Measurements from ENCODE around the gene SCYGR1.
"Not testable (repeated sequence)": the region's sequence is repeated elsewhere in the genome, so short reads cannot be mapped to it uniquely, and the experiment has no call there.

SCYGR1 gene

DNA sequence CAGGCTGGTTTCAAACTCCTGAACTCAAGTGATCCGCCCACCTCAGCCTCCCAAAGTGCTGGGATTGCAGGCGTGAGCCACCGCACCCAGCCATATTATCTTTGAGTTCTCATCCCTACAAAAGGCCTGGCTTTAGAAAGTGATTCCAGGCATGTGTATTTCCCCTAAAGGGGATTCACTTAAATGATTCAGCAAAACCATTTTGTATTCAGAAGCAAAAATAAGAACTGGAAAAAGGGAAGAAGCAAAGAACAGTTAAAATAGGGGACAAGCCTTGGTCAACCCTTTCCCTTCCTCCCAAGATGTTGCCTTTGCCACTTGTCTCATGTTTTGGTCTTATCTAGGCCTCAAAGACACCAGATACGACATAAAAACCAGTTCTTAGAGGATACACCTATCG lies 19.2 kb downstream of the SCYGR1 start:
- DNase-seq = no peak

DNA sequence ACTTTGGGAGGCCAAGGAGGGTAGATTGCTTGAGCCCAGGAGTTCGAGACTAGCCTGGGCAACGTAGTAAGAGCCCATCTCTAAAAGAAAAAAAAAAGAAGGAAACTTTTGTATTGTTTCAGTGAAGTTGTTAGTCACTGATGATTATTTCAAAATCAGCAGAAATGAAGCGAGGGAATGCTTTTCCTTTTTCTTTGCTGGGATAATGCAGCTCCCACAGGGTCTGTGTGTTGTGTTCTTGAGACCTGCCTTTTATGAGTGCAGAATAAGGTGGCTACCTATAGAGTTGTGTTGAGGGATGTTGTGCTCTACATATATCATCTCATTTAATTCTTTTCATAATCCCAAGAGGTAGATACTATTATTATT lies 20.3 kb downstream of the SCYGR1 start:
- no peak for DNase-seq

DNA sequence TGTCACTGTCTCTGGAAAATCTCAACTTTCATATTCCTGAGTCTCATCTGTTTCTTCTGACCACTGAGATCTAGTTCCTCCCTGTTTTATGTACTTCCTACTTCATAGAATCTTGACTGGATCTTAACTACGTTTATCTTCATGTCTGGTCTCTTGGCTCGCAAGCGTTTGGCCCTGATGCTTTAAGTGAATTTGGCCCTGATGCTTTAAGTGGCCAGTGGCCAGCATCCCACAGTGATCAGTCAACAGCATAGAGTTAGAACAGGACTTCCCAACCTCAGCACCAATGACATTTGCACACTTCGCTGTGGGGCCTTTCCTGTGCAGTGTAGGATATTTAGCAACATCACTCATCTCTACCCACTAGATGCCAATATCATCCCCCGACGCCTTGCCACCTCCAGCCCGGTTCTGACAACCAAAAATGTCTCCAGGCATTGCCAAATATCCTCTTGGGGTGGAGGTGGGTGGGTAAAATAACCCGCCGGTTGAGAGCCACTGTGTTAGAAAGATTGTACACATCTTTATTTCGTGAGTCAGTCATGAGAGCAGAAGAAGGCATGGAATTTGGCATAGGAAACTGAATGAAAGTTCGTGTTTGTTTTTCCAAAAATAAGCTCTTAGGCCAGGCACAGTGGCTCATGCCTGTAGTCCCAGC lies 20.9 kb downstream of the SCYGR1 start:
- DNase-seq = no peak

DNA sequence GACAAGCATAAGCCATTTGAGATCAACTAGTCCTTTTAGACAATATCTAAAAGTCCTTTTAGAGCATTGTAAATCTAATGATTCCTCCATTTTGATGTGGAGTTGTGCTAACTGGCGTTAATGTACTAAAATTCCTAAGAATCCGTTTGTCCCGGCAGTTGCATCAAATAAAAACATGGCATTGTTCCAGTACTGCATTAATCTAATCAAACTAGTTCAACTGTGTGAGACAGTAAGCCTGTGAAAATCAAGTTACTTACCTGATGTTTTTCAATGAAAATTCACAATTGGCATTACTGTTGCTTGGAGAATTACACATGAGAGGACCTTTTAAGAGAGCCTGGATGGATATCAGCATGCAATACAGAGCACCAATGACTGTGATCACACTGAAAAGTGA lies 21.9 kb downstream of the SCYGR1 start:
- DNase-seq = no peak

DNA sequence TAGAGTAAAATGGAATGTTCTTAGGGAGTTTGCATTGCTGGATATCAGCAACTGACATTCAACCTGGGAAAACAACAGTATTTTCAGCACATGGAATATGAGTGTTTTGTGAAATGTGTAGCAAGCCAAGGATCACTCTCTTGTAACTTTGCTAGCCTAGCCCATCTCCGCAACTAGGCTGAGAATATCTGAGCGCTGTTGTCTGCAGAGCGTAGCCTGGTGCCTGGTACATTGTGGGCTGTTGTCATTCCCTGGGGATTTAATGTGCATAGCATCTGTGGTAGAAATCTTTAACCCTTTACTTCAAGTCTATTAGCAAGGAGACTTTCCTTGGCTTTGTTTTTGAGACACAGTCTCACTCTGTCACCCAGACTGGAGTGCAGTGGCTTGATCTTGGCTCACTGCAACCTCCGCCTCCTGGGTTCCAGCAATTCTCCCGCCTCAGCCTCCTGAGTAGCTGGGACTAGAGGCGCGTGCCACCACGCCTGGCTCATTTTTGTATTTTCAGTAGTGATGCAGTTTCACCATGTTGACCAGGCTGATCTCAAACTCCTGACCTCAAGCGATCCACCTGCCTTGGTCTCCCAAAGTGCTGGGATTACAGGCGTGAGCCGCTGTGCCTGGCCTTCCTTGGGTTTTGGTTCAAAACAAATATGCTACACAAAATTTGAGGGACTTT lies 23.0 kb downstream of the SCYGR1 start:
- DNase-seq = not testable (repeated sequence)

DNA sequence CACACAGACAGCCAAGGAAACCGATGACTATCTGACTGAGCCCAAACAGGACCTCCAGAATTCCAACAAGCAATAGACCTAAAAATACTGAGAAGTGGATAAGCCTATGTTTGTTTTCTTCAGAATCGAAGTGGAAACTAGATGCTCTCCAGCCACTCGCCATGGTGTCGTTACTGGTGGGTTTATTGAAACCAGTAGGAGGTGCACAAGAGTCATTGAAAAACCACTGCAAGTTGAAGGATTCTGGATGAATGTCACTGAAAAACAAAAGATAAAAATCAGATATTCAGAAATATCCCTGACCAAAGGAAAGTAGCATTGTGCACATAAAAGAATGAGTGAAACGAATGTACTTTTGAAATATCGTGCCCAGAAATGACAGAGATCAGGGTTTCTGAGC lies 24.0 kb downstream of the SCYGR1 start:
- no peak for DNase-seq

DNA sequence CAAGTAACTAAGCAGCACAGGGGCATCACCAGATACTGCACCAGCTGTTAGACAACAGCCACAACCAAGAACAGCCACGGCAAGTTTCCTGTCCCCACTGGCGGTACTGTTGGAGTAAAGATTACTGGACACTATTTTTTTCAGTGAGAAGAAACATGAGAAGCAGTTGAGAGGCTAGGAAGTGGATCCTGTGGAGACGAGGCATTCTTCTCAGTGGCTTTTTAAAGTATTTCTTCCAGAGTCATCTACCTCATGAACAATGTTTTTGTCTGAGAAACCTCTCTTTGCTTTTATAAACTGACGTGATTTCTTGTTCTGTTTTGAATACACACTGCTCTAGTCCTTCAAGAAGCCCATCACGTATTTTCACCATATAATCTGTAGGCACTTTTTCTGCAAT lies 27.4 kb downstream of the SCYGR1 start:
- no peak for DNase-seq

DNA sequence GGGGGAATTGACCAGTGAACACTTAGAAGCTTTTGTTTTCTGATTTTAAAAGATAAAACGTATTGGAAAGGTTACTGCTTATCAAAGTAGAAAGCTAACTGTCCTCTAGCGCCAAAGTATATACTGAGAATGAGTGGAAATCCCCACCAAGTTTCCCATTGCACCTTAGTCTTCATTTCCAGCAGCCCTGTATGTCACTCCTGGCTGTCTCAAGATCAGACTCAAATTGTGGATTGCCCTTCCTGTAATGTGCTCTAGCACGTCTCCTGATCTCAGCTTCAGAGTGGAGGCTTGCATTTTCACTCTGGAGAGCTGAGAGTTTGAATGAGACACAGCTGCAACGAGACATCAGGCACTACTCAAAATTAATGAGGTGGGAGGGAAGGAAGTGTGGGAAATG lies 36.1 kb downstream of the SCYGR1 start:
- DNase-seq = no peak

DNA sequence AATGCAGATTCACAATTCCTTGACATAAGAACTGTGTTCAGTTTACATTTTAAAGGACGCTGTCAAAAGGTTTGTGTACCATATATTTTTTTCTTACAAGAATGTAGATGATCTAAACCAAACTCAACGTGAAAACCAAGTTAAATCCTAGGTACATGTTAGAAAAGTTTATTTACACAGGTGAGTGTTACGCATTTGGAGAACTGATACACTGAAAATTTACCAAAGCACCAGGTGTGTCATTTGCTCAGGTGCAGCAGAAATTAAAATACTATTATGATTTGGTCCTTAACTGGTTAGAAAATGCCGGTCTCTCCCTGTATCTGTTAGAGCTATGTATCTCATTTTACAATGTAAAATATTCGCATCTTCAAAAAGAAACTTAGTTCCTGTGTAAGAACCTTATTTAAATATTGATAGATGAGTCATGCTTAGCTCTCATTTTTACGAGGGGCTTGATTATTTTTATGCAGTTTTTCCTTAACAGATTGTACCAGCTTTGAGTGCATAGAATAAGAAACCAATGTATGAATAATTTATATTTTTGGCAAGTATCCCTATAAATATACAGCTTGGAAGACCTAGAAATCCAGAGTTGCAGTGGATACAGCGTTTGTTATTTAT lies 37.6 kb downstream of the SCYGR1 start:
- DNase-seq = no peak

DNA sequence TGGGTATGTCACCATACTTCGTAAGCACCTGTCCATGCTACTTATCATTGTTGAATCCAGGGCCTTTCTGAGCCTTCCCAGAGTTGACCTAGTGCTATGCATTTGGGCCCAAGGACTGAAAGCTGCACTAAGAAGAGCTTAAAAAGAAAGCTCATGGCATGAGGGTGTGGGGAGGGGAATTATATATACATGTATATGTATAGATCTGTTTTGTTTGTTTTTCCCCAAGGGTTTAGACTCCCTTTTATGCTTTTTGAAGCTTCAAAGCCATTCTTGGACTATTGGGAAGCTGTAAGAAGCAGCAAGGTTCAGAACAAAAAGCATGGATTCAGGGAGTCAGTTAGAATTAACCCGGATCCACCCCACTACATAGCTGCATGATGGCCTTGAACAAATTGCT lies 39.4 kb downstream of the SCYGR1 start:
- DNase-seq = no peak

DNA sequence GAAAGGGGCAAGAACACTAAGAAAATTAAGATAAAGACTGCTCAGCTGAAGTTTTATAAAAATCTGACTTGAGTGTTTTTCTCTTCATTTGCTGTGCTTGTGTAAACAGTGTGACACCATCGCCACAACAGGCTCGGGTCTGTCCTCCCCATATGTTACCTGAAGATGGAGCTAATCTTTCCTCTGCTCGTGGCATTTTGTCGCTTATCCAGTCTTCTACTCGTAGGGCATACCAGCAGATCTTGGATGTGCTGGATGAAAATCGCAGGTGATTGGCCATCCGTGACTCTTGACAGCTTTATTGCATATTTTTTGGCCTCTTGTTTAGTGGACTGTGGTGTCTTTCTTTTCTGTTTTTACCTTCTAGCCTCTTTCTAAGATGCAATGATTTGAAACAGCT lies 40.6 kb downstream of the SCYGR1 start:
- DNase-seq = no peak

DNA sequence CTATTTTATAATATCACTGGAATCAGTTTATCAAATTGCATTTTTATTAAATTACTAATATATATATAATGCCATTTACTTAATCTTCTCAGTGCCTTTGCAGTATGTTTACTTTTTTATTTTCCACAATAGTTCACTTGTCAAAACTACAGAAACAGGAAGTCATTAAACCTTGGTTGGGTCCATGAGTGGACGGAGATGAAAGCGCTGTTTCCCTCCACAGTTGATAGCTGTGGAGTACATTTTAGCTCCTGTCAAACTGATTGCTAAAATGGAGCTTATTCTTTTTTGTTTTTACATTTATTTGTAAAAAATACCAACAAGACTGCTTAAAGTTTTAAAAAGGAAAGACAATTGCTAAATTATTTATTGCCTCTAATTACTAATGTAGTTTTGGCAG lies 43.5 kb downstream of the SCYGR1 start:
- no peak for DNase-seq

DNA sequence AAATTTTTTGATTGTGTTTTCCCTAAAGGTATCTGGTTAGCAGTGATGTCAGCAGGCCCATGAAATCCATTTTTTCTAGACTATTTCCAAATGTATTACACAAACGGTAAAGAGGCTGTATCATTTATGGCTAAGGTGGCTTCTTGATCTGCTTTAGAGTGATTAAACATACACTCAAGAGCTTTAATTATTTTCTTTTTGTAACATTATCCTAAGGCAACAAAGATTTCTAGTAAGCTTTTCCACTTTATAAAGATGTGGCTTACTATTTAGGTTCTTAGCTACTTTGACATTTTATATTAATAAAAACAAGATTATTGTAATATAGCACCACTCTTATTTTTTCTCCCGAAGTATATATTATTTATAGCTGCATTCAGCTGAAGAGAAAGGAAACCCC lies 46.2 kb downstream of the SCYGR1 start:
- DNase-seq = no peak

DNA sequence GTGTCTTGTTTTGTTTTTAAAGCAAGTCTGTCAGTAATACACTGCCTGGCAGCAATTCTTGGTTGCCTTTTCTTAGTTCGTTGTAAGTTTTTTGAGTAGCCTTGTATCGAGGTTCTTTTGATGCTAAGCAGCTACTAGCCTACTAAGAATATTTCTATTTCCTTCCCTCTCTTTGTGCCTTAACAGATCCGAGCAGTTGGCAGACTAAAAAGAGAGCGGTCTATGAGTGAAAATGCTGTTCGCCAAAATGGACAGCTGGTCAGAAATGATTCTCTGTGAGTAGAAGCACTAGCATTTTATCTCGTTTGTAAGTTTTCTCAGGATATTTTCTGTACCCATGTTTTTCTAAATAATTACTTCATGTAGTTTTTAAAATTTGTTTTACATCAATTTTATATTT lies 47.6 kb downstream of the SCYGR1 start:
- no peak for DNase-seq

DNA sequence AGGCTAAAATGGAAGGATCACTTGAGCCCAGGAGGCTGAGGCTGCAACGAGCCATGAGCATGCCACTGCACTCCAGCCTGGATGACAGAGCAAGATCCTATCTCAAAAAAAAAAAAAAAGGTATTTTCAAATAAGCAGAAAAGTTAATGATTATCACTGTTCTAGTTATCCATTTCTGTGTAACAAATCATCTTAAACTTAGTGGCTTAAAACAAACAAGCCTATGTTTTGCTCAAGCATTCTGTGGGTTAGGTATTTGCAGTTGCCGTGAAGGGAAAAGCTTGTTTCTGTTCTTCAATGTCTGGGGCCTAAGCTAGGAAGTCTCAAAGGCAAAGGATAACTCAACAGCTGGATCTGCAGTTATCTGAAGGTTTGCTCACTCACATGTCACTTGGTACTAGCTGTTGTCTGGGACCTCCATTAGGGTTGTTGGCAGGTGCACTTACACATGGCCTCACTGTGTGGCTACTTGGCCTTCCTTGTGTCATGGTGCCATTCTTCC lies 48.6 kb downstream of the SCYGR1 start:
- DNase-seq = no peak
